CD4-positive, CD25-positive, alpha-beta regulatory T cell (primary cell): Measurements from ENCODE around the gene SMARCA2. TPM values are rescaled to one million over a fixed set of nuclear protein-coding genes. Genes with fewer than 3 reads are reported as not detected.

ENCODE experiments used
- ATAC-seq, 2 donors: fragments of 150-1000 bp; cut with Tn5 transposase; one replicate each; pipeline ENCODE4 v1.10.0; 2021; ENCODE audit warnings: low read depth in 2 of 2, moderate number of reproducible peaks in 2 of 2, moderate library complexity in 1 of 2
- DNase-seq, 3 donors: peaks; one replicate each; pipeline versions ENCODE4 v3.0.0 to v3.0.0-alpha.2; 2012 to 2022; ENCODE audit warnings: mixed read lengths in 1 of 3
- H3K27ac ChIP-seq: one replicate; pipeline ENCODE4 v1.7.0; 2013; ENCODE audit warnings: mild to moderate bottlenecking, low read length; ENCODE audit not compliant: insufficient read depth, poor library complexity, severe bottlenecking
- H3K27me3 ChIP-seq: one replicate; pipeline ENCODE4 v1.7.0; 2013; ENCODE audit warnings: low read length; ENCODE audit not compliant: control insufficient read depth, insufficient read depth
- H3K36me3 ChIP-seq: one replicate; pipeline ENCODE4 v1.7.0; 2013; ENCODE audit warnings: mild to moderate bottlenecking, low read length, moderate library complexity; ENCODE audit not compliant: control insufficient read depth, insufficient read depth
- H3K4me1 ChIP-seq: 2 replicates; pipeline ENCODE4 v1.7.0; 2013; ENCODE audit warnings: mild to moderate bottlenecking, low read length; ENCODE audit not compliant: insufficient read depth, control insufficient read depth, poor library complexity, severe bottlenecking
- H3K4me3 ChIP-seq: one replicate; pipeline ENCODE4 v1.7.0; 2013; ENCODE audit warnings: low read depth, mild to moderate bottlenecking, low read length, moderate library complexity
- H3K9me3 ChIP-seq, 2 experiments: 1 replicate in 1 of 2; 2 replicates in 1 of 2; pipeline ENCODE4 v1.7.0; 2013; ENCODE audit warnings: low read length in 2 of 2, mild to moderate bottlenecking in 1 of 2, moderate library complexity in 1 of 2; ENCODE audit not compliant: control insufficient read depth in 2 of 2
- H3K27ac Mint-ChIP-seq, 3 donors: one replicate each; pipeline ENCODE4 v1.8.0; 2020 to 2022; ENCODE audit warnings: mild to moderate bottlenecking in 3 of 3, mixed read lengths in 3 of 3, moderate library complexity in 2 of 3
- H3K27me3 Mint-ChIP-seq: one replicate; pipeline ENCODE4 v1.8.0; 2022; ENCODE audit warnings: mild to moderate bottlenecking, mixed read lengths
- H3K36me3 Mint-ChIP-seq: one replicate; pipeline ENCODE4 v1.8.0; 2020; ENCODE audit warnings: mixed read lengths
- H3K4me1 Mint-ChIP-seq, 4 donors: one replicate each; pipeline ENCODE4 v1.8.0; 2020 to 2022; ENCODE audit warnings: mixed read lengths in 4 of 4, mild to moderate bottlenecking in 1 of 4
- H3K4me3 Mint-ChIP-seq, 4 donors: one replicate each; pipeline ENCODE4 v1.8.0; 2020 to 2022; ENCODE audit warnings: mild to moderate bottlenecking in 4 of 4, mixed read lengths in 4 of 4, moderate library complexity in 3 of 4
- H3K9me3 Mint-ChIP-seq, 7 donors: one replicate each; pipeline ENCODE4 v1.8.0; 2020 to 2022; ENCODE audit warnings: mixed read lengths in 7 of 7, mild to moderate bottlenecking in 3 of 7, moderate library complexity in 2 of 7
- polyA plus RNA-seq, 4 donors: library from polyadenylated mRNA; unstranded; fragments of 300-500 nt; fragmentation: Illumina TruSeq; gene quantifications; one replicate each; pipeline ENCODE4 v1.2.3, GENCODE V29; 2021
- total RNA-seq: library from RNA; stranded (reverse); gene quantifications from one replicate; pipeline ENCODE4 v1.2.3, GENCODE V29; 2022

Gene SMARCA2
- total and polyA plus RNA-seq, 5 donors from 2014 or later: 28.7 to 298 (median 37.8) TPM

DNA sequence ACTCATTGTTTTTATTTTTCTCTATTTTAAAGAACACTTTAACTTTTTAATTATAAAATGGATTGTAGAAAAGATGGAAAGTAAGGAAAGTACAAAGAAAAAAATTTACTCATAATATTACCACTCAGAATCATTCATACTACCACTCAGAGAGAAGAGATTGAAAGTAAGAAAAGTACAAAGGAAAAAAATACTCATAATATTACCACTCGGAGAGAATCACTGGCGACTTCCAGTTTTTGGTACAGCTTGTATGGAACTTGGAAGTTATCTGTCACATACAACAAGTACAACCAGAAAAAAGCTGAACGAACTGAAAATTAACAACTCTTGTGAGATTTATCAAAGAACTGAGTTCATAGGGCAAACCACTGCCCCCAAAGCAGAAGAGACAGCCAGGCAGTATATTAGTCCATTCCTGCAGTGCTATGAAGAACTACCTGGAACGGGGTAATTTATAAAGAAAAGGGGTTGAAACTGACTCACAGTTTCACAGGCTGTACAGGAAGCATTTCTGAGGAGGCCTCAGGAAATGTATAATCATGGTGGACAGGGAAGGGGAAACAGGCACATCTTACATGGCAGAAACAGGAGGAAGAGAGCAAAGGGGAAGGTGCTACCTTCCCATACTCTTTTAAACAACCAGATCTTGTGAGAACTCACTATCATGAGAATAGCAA, 183.9 kb downstream of the SMARCA2 start:
- H3K27me3 Mint-ChIP-seq: no peaks in the 10 kb centered on the region
- peaks cover 56% of the 10 kb centered on the region for H3K36me3 Mint-ChIP-seq
- ATAC-seq: no peak
- Histone ChIP-seq H3K27me3 (no peaks in the 10 kb centered on the region), H3K36me3 (peaks cover 39% of the 10 kb centered on the region), H3K4me3 (no peak overlapping the region), H3K4me1 (no peaks in the 10 kb centered on the region), H3K27ac (no peak overlapping the region), H3K9me3 (no peaks in the 10 kb centered on the region)
- peaks cover 0 to 18% (median 5%) of the 10 kb centered on the region in 7 donors for H3K9me3 Mint-ChIP-seq
- H3K4me1 Mint-ChIP-seq: peaks cover 0 to 4% (median 0%) of the 10 kb centered on the region in 4 donors
- no peak overlapping the region for H3K27ac Mint-ChIP-seq
- DNase-seq: no peak
- H3K4me3 Mint-ChIP-seq: no peak overlapping the region

DNA sequence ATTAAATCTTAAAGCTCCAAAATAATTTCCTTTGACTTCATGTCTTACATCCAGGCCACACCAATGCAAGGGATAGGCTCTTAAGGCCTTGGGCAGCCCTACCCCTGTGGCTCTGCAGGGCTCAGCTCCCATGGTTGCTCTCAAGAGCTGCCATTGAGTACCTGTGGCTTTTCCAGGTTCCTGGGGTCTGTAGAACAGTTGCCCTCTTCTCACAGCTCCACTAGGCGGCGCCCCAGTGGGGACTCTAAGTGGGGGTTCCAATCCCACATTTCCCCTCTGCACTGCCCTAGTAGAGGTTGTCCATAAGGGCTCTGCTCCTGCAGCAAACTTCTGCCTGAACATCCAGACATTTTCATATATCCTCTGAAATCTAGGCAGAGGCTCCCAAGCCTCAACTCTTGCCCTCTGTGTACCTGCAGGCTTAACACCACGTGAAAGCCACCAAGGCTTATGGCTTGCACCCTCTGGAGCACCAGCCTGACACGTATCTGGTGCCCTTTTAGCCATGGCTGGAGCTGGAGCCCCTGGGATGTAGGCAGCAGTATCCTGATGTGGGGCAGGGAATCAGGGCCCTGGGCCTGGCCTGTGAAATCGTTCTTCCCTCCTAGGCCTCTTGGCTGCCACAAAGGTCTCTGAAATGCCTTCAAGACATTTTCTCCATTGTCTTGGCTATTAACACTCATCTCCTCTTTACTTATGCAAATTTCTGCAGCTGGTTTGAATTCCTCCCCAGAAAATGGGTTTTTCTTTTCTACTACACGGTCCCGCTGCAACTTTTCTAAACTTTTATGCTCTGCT, 185.1 kb downstream of the SMARCA2 start:
- Mint-ChIP-seq H3K27me3 (no peaks in the 10 kb centered on the region), H3K27ac (no peak overlapping the region), H3K4me3 (no peak overlapping the region), H3K36me3 (peaks cover 51% of the 10 kb centered on the region), H3K9me3 (peaks cover 0 to 18% (median 5%) of the 10 kb centered on the region in 7 donors), H3K4me1 (peaks cover 0 to 4% (median 0%) of the 10 kb centered on the region in 4 donors)
- Histone ChIP-seq H3K27me3 (no peaks in the 10 kb centered on the region), H3K36me3 (peaks cover 29% of the 10 kb centered on the region), H3K27ac (no peak overlapping the region), H3K4me3 (no peak overlapping the region), H3K4me1 (no peaks in the 10 kb centered on the region), H3K9me3 (no peaks in the 10 kb centered on the region)
- DNase-seq (no peak), ATAC-seq (no peak)

DNA sequence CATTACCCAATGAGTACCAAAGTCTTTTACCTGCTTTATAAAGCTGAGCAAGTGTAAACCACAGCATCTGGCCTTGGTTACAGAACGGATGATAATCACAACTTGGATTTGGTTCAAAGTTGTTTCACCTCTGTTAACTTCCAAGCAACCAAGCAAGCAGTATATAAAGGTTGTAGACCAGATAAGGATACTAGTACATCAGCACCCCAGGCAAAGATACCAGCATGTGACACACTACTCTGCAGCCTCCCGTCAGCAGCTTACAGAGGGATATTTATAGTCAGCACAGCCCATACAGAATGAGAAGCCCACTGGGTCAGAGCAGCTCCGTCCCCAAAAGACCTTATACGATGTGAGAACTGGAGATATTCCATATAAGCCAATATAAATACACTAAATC, 193.3 kb downstream of the SMARCA2 start:
- H3K27ac ChIP-seq: no peak overlapping the region
- H3K27ac Mint-ChIP-seq: no peak overlapping the region
- H3K27me3 Mint-ChIP-seq: no peaks in the 10 kb centered on the region
- H3K9me3 Mint-ChIP-seq: peaks cover 0 to 2% (median 0%) of the 10 kb centered on the region in 7 donors
- H3K9me3 ChIP-seq: no peaks in the 10 kb centered on the region
- H3K4me1 Mint-ChIP-seq: peaks cover 0 to 3% (median 0%) of the 10 kb centered on the region in 4 donors
- no peak overlapping the region for H3K4me3 Mint-ChIP-seq
- H3K27me3 ChIP-seq: no peaks in the 10 kb centered on the region
- no peaks in the 10 kb centered on the region for H3K36me3 Mint-ChIP-seq
- DNase-seq (no peak), ATAC-seq (no peak)
- no peaks in the 10 kb centered on the region for H3K4me1 ChIP-seq
- no peak overlapping the region for H3K4me3 ChIP-seq
- H3K36me3 ChIP-seq: no peaks in the 10 kb centered on the region

DNA sequence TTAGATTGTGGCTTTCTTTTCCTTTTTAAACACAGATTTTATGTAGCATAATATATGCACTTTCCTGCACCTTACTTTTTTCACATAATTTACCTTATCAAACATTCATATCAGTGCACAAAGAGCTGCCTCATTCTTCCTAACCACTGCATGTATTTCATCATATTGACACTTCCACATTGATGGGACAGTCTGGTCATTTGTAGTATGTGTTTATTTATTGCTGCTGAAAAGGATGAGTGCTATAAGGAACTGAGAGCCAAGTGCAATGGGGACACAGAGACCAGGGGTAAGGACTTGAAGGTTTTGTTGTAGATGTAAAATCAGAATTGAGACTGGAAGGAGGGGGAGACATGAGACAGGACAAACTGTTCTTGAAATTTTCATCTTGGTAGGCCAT, 193.8 kb downstream of the SMARCA2 start:
- Histone ChIP-seq H3K36me3 (no peaks in the 10 kb centered on the region), H3K27me3 (no peaks in the 10 kb centered on the region), H3K27ac (no peak overlapping the region), H3K4me3 (no peak overlapping the region), H3K9me3 (no peaks in the 10 kb centered on the region), H3K4me1 (no peaks in the 10 kb centered on the region)
- no peaks in the 10 kb centered on the region for H3K27me3 Mint-ChIP-seq
- peak overlapping the region in 2 of 3 donors; percentile 27 to 38 for H3K27ac Mint-ChIP-seq
- H3K36me3 Mint-ChIP-seq: no peaks in the 10 kb centered on the region
- no peak for DNase-seq
- no peak overlapping the region for H3K4me3 Mint-ChIP-seq
- peaks cover 0 to 3% (median 0%) of the 10 kb centered on the region in 4 donors for H3K4me1 Mint-ChIP-seq
- peaks cover 0 to 2% (median 0%) of the 10 kb centered on the region in 7 donors for H3K9me3 Mint-ChIP-seq
- no peak for ATAC-seq

DNA sequence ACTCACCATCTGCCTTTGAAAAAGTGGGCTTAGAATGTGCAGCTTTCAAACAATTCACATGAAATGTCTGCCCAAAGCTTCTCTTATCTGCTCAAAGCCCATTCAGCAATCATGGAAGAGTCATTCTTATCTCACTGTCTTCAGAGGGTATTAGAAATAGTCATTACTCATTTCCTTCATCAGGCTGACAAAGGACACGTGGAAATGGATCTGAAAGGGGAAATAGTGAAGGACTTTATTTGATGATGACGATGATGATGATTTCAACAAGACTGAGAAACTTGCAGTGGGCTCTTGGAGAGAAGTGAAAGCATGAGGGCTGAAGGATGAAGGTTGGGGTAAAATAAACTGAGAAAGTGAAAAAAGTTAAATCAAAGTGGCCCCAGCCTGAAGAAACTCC, 194.3 kb downstream of the SMARCA2 start:
- Mint-ChIP-seq H3K27me3 (no peaks in the 10 kb centered on the region), H3K36me3 (no peaks in the 10 kb centered on the region), H3K4me1 (peaks cover 0 to 3% (median 0%) of the 10 kb centered on the region in 4 donors), H3K27ac (peak overlapping the region in 1 of 3 donors; percentile 18), H3K9me3 (peaks cover 0 to 2% (median 0%) of the 10 kb centered on the region in 7 donors), H3K4me3 (no peak overlapping the region)
- no peak overlapping the region for H3K27ac ChIP-seq
- no peaks in the 10 kb centered on the region for H3K4me1 ChIP-seq
- H3K9me3 ChIP-seq: no peaks in the 10 kb centered on the region
- H3K4me3 ChIP-seq: no peak overlapping the region
- H3K36me3 ChIP-seq: no peaks in the 10 kb centered on the region
- ATAC-seq (no peak), DNase-seq (no peak)
- no peaks in the 10 kb centered on the region for H3K27me3 ChIP-seq

DNA sequence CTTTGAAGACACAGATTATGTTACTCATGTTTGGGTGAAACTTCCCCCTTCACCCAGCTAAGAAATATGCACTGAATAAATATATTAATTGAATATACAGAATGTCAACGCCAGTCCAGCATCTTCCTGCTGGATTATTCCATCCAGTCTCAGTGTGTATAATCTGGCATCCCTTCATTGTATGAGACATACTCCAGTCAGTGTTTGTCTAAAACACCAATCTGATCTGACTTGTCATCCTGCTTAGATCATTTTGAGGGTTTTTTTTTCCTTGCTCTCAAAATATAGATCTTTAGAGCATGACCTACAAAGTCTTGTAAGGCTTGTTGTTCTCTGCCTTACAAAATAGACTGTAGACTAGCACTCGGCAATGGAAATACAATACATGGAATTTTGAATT, 195.1 kb downstream of the SMARCA2 start:
- Histone ChIP-seq H3K36me3 (no peaks in the 10 kb centered on the region), H3K4me3 (no peak overlapping the region), H3K27me3 (no peaks in the 10 kb centered on the region), H3K9me3 (no peaks in the 10 kb centered on the region), H3K27ac (no peak overlapping the region), H3K4me1 (no peaks in the 10 kb centered on the region)
- peaks cover 0 to 3% (median 0%) of the 10 kb centered on the region in 4 donors for H3K4me1 Mint-ChIP-seq
- no peak overlapping the region for H3K27ac Mint-ChIP-seq
- ATAC-seq (no peak), DNase-seq (no peak)
- H3K9me3 Mint-ChIP-seq: peaks cover 0 to 2% (median 0%) of the 10 kb centered on the region in 7 donors
- H3K27me3 Mint-ChIP-seq: no peaks in the 10 kb centered on the region
- H3K4me3 Mint-ChIP-seq: no peak overlapping the region
- no peaks in the 10 kb centered on the region for H3K36me3 Mint-ChIP-seq

DNA sequence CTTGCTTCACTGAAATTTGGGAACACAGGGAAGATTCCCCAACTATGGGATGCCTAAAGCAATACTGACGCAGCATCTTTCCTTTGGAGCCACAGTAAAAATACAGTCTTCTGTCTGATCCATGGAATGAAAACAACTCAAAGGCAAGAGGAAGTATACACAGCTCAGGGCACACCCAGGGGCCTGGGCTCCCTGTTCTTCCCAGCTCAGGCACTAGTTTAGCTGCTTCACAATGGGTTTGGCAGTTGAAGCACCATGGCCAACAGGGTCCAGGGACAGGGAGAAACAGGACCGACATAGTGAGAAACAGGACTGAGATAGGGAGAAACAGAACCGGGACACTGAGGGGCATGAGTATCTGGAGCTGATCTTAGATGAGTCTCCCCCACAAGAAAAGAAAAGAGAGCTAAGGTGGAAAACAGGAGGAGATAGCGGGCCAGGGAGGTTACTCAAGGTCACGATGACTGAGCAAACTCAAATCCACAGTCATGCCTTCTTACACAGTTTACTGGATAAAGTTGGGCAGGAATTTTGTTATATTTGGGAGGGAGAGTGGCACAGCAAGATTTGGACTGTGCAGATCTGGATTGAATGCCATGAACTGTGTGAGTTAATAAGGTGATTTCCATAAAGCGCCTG, 198.8 kb downstream of the SMARCA2 start:
- no peak overlapping the region for H3K27ac Mint-ChIP-seq

More for the DNA sequence above, 198.8 kb downstream of the SMARCA2 start:
- no peak overlapping the region for H3K27ac ChIP-seq
- H3K9me3 Mint-ChIP-seq: no peaks in the 10 kb centered on the region
- no peaks in the 10 kb centered on the region for H3K36me3 Mint-ChIP-seq
- DNase-seq (no peak), ATAC-seq (no peak)
- no peaks in the 10 kb centered on the region for H3K27me3 ChIP-seq
- no peak overlapping the region for H3K4me3 Mint-ChIP-seq
- H3K9me3 ChIP-seq: no peaks in the 10 kb centered on the region
- no peaks in the 10 kb centered on the region for H3K4me1 Mint-ChIP-seq
- no peaks in the 10 kb centered on the region for H3K4me1 ChIP-seq
- H3K27me3 Mint-ChIP-seq: no peaks in the 10 kb centered on the region
- no peaks in the 10 kb centered on the region for H3K36me3 ChIP-seq
- H3K4me3 ChIP-seq: no peak overlapping the region
